Upper lobe of left lung (tissue), 4 donors: Measurements from ENCODE around the gene THBS1.

ENCODE experiments used
- POLR2A ChIP-seq, 4 donors: fragments of 450-650 bp; IDR thresholded peaks; one replicate each; pipeline ENCODE4 v1.5.1; 2016 to 2017; ENCODE audit warnings: antibody characterized with exemption in 4 of 4, mild to moderate bottlenecking in 2 of 4
- TF ChIP-seq, protein P1 (sequence below), 6 experiments: fragments of 450-650 bp in 4 of 6; fragments of 200-600 bp in 2 of 6; sonication (generic) in 2 of 6; IDR thresholded peaks; one replicate each; pipeline ENCODE4 v1.5.1; 2016 to 2019; ENCODE audit warnings: antibody characterized with exemption in 6 of 6

DNA sequence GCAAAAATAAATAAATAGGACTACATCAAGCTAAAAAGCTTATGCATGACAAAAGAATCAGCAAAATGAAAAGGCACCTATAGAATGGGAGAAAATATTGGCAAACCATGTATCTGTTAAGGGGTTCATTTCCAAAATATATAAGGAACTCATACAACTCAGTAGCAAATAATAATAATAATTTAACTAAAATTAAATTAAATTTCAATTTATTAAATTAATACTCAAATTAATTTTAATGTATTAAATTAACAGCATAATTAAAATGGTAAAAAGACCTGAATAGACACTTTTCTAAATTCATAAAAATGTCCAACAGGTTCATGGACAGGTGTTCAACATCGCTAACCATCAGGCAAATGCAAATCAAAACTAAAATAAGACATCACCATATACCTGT is 34.0 kb upstream of the THBS1 start:
- TF ChIP-seq, protein P1, sequence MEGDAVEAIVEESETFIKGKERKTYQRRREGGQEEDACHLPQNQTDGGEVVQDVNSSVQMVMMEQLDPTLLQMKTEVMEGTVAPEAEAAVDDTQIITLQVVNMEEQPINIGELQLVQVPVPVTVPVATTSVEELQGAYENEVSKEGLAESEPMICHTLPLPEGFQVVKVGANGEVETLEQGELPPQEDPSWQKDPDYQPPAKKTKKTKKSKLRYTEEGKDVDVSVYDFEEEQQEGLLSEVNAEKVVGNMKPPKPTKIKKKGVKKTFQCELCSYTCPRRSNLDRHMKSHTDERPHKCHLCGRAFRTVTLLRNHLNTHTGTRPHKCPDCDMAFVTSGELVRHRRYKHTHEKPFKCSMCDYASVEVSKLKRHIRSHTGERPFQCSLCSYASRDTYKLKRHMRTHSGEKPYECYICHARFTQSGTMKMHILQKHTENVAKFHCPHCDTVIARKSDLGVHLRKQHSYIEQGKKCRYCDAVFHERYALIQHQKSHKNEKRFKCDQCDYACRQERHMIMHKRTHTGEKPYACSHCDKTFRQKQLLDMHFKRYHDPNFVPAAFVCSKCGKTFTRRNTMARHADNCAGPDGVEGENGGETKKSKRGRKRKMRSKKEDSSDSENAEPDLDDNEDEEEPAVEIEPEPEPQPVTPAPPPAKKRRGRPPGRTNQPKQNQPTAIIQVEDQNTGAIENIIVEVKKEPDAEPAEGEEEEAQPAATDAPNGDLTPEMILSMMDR (IDR thresholded peaks at IDR 0.05), result no peak
- no peak for TF ChIP-seq POLR2A (IDR thresholded peaks at IDR 0.05)
